ENCODE data around the gene HIPK3. TPM values are rescaled to one million over a fixed set of nuclear protein-coding genes. Genes with fewer than 3 reads are reported as not detected.
"Not testable (repeated sequence)": the region's sequence is repeated elsewhere in the genome, so short reads cannot be mapped to it uniquely, and the experiment has no call there.

HIPK3 gene
- total RNA-seq, 1 donor from 2014 or later, result 78.5 TPM

DNA sequence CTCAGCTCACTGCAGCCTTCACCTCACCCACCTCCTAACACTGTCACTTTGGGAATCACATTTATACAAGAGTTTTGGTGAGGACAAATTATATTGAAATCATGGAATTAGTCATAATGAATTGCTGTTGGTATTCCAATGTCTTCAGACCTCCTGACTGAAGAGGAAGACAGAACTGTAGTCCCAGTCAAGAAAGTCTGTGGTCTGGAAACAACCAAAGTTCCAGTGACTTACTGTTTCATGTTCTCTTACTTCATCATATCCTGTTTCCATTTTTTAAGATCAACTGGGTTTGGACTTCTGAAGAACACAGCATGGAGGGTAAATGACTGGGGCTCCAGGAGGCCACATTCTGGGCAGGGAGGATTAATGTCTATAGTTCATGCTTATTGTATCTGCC, 43.0 kb upstream of the HIPK3 start:
- Mint-ChIP-seq H3K36me3 (ENCODE audit: low read depth, unreplicated experiment) (no peaks in the 10 kb centered on the region), H3K27me3 (ENCODE audit: low read depth, unreplicated experiment) (no peaks in the 10 kb centered on the region), H3K4me3 (ENCODE audit: unreplicated experiment) (no peak overlapping the region), H3K27ac (ENCODE audit: unreplicated experiment) (no peak overlapping the region), H3K9me3 (ENCODE audit: unreplicated experiment) (no peaks in the 10 kb centered on the region), H3K4me1 (ENCODE audit: low read depth, unreplicated experiment) (no peaks in the 10 kb centered on the region)
- H3K9ac ChIP-seq (ENCODE audit: low read length), result no peak overlapping the region
- no peaks in the 10 kb centered on the region for H3K27me3 ChIP-seq (ENCODE audit: insufficient read depth, low read length)
- no peak for TF ChIP-seq EZH2 (IDR thresholded peaks at IDR 0.05; ENCODE audit: insufficient read depth, low read length)
- TF ChIP-seq, protein P1, sequence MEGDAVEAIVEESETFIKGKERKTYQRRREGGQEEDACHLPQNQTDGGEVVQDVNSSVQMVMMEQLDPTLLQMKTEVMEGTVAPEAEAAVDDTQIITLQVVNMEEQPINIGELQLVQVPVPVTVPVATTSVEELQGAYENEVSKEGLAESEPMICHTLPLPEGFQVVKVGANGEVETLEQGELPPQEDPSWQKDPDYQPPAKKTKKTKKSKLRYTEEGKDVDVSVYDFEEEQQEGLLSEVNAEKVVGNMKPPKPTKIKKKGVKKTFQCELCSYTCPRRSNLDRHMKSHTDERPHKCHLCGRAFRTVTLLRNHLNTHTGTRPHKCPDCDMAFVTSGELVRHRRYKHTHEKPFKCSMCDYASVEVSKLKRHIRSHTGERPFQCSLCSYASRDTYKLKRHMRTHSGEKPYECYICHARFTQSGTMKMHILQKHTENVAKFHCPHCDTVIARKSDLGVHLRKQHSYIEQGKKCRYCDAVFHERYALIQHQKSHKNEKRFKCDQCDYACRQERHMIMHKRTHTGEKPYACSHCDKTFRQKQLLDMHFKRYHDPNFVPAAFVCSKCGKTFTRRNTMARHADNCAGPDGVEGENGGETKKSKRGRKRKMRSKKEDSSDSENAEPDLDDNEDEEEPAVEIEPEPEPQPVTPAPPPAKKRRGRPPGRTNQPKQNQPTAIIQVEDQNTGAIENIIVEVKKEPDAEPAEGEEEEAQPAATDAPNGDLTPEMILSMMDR (IDR thresholded peaks at IDR 0.05; ENCODE audit: insufficient read depth, low read depth, low read length), result no peak
- peaks cover 3% of the 10 kb centered on the region for H3K9me3 ChIP-seq (ENCODE audit: insufficient read depth, low read depth, low read length)
- no peak overlapping the region for H3K27ac ChIP-seq (ENCODE audit: low read depth, low read length)
- H2AFZ ChIP-seq (ENCODE audit: low read depth, low read length), result no peak overlapping the region
- H3K4me2 ChIP-seq (ENCODE audit: low read length), result no peak overlapping the region
- H3K36me3 ChIP-seq (ENCODE audit: insufficient read depth, low read length), result no peaks in the 10 kb centered on the region
- H3K4me3 ChIP-seq (ENCODE audit: insufficient read depth, low read depth, low read length), result no peak overlapping the region
- H3K4me1 ChIP-seq (ENCODE audit: insufficient read depth, low read length), result no peaks in the 10 kb centered on the region
- no peaks in the 10 kb centered on the region for H4K20me1 ChIP-seq (ENCODE audit: insufficient read depth, low read length)
- no peaks in the 10 kb centered on the region for H3K79me2 ChIP-seq (ENCODE audit: insufficient read depth, low read length)
- no peak for FAIRE-seq
- DNase-seq (ENCODE audit: low read depth), result peak; percentile 34

DNA sequence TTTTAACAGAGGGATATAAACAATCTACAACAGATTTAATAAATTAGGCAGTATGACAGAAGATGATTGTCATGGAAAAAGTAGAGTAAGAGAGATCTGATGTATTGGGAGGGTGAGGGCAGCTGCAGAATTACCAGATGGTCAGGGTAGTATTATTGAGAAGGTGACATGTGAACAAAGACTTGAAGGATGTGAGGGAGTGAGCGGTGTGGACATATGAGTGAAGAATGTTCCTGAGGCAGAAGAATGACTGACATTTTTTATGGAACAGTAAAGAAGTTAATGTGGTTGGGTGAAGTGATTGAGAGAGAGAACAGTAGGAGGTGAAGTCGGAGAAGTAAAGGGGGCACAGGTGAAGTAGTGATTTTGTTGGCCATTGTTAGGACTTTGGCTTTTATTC, 42.4 kb upstream of the HIPK3 start:
- Mint-ChIP-seq H3K27ac (ENCODE audit: unreplicated experiment) (no peak overlapping the region), H3K27me3 (ENCODE audit: low read depth, unreplicated experiment) (no peaks in the 10 kb centered on the region), H3K36me3 (ENCODE audit: low read depth, unreplicated experiment) (no peaks in the 10 kb centered on the region), H3K9me3 (ENCODE audit: unreplicated experiment) (no peaks in the 10 kb centered on the region), H3K4me1 (ENCODE audit: low read depth, unreplicated experiment) (no peaks in the 10 kb centered on the region), H3K4me3 (ENCODE audit: unreplicated experiment) (no peak overlapping the region)
- H3K9ac ChIP-seq (ENCODE audit: low read length), result no peak overlapping the region
- H2AFZ ChIP-seq (ENCODE audit: low read depth, low read length), result no peak overlapping the region
- no peak overlapping the region for H3K27ac ChIP-seq (ENCODE audit: low read depth, low read length)
- no peak for FAIRE-seq
- no peaks in the 10 kb centered on the region for H3K36me3 ChIP-seq (ENCODE audit: insufficient read depth, low read length)
- peaks cover 3% of the 10 kb centered on the region for H3K9me3 ChIP-seq (ENCODE audit: insufficient read depth, low read depth, low read length)
- TF ChIP-seq, protein P1 (IDR thresholded peaks at IDR 0.05; ENCODE audit: insufficient read depth, low read depth, low read length), result no peak
- no peak for TF ChIP-seq EZH2 (IDR thresholded peaks at IDR 0.05; ENCODE audit: insufficient read depth, low read length)
- no peaks in the 10 kb centered on the region for H3K79me2 ChIP-seq (ENCODE audit: insufficient read depth, low read length)
- no peaks in the 10 kb centered on the region for H3K27me3 ChIP-seq (ENCODE audit: insufficient read depth, low read length)
- no peak for DNase-seq (ENCODE audit: low read depth)
- no peaks in the 10 kb centered on the region for H4K20me1 ChIP-seq (ENCODE audit: insufficient read depth, low read length)
- no peak overlapping the region for H3K4me2 ChIP-seq (ENCODE audit: low read length)
- no peak overlapping the region for H3K4me3 ChIP-seq (ENCODE audit: insufficient read depth, low read depth, low read length)
- H3K4me1 ChIP-seq (ENCODE audit: insufficient read depth, low read length), result no peaks in the 10 kb centered on the region

DNA sequence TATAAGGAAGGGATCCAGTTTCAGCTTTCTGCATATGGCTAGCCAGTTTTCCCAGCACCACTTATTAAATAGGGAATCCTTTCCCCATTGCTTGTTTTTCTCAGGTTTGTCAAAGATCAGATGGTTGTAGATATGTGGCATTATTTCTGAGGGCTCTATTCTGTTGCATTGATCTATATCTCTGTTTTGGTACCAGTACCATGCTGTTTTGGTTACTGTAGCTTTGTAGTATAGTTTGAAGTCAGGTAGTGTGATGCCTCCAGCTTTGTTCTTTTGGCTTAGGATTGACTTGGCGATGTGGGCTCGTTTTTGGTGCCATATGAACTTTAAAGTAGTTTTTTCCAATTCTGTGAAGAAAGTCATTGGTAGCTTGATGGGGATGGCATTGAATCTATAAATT, 40.5 kb upstream of the HIPK3 start:
- H3K27ac Mint-ChIP-seq (ENCODE audit: unreplicated experiment); H3K4me3 Mint-ChIP-seq (ENCODE audit: unreplicated experiment); H3K79me2 ChIP-seq (ENCODE audit: insufficient read depth, low read length); H3K27me3 Mint-ChIP-seq (ENCODE audit: low read depth, unreplicated experiment); H3K9ac ChIP-seq (ENCODE audit: low read length); H3K27ac ChIP-seq (ENCODE audit: low read depth, low read length); FAIRE-seq; DNase-seq (ENCODE audit: low read depth); H4K20me1 ChIP-seq (ENCODE audit: insufficient read depth, low read length); H3K9me3 Mint-ChIP-seq (ENCODE audit: unreplicated experiment); H3K9me3 ChIP-seq (ENCODE audit: insufficient read depth, low read depth, low read length); H3K36me3 ChIP-seq (ENCODE audit: insufficient read depth, low read length); H3K36me3 Mint-ChIP-seq (ENCODE audit: low read depth, unreplicated experiment); H3K4me3 ChIP-seq (ENCODE audit: insufficient read depth, low read depth, low read length); H2AFZ ChIP-seq (ENCODE audit: low read depth, low read length); H3K4me2 ChIP-seq (ENCODE audit: low read length); H3K4me1 Mint-ChIP-seq (ENCODE audit: low read depth, unreplicated experiment); H3K27me3 ChIP-seq (ENCODE audit: insufficient read depth, low read length); H3K4me1 ChIP-seq (ENCODE audit: insufficient read depth, low read length): not testable (repeated sequence)
